Posterior cingulate gyrus (tissue), 11 donors: ENCODE data around the gene DHCR7.

Experiments
- DNase-seq, 10 donors: peaks; one replicate each; pipeline versions ENCODE4 v3.0.0 to v3.0.0-alpha.2; 2020 to 2021; ENCODE audit warnings: mixed read lengths in 3 of 10
- intact Hi-C: fragments of 100-400 bp; cut with DNase I; formaldehyde crosslinking; loops from one replicate; pipeline ENCODE4 v1.15.1; 2023

Gene DHCR7

DNA sequence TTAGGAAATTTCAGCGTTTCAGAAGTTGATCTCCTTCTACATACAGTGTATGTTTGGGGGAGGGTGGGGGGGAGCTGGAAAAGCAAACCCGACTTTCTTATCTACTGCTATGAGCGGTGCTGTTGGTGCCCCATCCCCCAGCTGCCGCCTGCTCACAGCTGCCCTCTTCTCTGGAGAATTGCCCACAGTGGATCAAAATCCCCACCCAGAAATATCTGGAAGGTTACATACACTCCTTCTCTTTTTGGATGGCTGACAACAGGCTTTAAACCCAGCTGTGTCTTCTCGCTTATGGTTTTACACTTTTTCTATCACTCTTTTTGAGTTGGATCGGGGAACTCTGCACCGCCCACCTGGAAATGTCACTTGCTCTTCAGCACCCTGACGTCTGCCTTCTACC lies 56.4 kb downstream of the DHCR7 start:
- intact Hi-C loops, result no loop called here
- no peak for DNase-seq

DNA sequence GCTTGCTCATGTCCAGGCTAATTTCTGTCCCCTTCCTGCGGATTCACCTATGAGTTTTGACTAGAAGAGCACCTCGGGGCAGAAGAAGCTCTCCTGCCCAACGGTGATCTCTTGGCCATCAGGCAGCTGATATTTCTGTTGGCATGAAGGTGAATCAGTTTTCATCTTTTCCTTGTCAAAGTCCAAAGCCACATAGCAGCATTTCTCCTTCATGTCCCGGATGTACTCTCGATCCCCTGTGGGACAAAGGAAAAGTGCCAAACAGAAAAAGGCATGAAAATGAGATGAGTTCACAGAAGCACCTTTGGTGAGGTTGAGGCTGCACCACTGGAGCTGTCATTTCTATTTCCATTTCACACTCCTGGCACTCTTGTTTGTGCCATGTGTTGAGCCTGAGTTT lies 56.8 kb downstream of the DHCR7 start:
- no peak for DNase-seq
- intact Hi-C loops, result no loop called here

DNA sequence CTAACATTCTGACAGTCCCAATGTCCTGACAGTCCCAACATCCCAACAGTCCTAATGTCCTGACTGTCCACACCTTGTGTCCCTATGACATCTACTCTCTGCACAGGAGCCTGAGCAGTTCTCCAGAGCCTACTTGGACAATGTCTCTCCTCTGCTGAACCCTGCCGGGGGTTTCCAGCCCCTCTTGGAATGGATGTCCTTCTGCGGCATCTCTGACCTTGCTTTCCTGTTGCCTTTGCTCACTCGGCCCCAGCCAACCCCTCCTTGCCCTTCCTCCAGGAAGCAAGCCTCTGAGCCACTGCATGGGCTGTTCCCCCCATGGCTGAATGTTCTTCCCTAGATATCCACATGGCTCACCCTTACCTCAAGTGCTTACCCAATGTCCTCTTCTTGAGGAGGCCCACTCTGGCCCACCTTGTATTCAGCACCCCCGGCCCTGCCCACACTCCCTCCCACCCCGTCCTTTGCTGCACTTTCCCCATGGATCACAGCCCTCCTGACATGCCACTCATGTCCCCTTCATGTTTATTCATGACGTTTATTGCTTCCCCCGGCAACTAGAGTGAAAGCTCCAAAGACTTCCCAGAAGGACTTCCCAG lies 59.5 kb downstream of the DHCR7 start:
- DNase-seq, result no peak
- intact Hi-C loops, result no loop called here

DNA sequence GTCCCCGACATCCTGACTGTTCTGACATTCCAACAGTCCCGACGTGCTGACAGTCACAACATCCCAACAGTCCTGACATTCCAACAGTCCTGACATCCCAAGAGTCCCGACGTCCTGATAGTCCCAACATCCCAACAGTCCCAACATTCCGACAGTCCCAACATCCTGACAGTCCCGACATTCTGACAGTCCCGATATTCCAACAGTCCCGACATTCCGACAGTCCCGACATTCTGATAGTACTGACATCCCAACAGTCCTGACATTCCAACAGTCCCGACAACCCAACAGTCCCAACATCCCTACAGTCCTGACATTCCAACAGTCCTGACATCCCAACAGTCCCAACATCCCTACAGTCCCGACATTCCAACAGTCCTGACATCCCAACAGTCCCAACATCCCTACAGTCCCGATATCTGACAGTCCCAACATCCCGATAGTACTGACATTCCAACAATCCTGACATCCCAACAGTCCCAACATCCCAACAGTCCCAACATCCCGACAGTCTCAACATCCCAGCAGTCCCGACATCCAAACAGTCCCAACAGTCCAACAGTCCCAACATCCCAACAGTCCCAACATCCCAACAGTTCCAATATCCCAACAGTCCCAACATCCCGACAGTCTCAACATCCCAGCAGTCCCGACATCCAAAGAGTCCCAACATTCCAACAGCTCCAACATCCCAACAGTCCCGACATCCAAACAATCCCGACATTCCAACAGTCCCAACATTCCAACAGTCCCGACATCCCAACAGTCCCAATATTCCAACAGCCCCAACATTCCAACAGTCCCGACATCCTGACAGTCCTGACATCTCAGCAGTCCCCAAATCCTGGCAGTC lies 60.2 kb downstream of the DHCR7 start:
- intact Hi-C loops, result no loop called here
- DNase-seq, result no peak

DNA sequence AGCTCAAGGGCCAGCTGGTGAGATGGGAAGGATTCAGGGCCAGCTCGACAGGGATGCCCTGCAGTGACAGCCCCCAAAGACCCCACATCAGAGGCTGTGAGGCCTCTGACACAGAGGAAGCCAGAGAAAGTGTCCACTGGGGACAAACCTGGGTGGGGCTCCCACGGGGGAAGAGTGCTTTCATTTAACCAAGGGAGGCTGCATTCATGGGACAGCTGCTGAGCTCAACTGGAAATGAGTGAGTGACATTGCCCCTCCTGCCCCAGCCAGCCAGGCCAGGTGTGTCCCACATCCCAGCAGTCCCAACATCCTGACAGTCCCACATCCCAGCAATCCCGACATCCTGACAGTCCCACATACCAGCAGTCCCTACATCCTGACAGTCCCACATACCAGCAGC lies 61.0 kb downstream of the DHCR7 start:
- intact Hi-C loops, result no loop called here
- DNase-seq, result no peak

DNA sequence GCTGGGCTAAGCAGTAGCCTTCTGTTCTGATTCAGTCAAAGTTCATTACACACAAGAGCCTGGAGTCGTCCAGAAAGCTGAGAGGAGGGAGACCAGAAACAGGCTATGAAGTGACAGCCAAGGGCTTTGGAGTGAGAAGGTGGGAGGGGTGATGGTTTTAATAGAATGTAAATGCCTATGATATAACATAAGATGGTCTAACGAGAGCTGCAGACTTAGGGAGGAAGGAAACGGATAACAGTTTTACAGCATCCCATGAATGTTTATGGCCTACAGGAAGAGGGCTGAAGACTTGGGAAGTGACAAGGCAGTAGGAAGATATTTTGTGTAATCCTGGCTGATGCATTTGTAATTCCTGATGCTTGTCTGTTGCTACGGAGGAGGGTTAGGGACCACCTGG lies 62.0 kb downstream of the DHCR7 start:
- no peak for DNase-seq
- intact Hi-C loops, result no loop called here

DNA sequence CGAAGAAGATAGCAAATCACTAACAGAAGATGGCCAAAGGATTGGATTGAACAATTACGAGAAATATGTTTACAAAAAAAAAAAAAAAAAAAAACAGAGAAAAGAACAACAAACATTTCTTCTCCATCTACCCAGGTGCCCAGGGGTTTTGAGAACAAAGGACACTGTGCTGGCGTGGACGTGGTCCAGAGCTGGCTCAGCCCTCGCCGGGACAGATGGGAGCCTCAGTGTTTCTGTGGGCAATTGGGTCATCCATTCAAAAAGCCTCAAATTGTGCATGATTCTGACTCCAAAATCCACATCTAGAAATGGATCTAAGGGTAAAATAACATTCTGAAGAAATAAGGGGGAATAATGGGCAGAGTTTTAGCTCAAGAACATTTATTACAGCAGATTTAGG lies 63.1 kb downstream of the DHCR7 start:
- intact Hi-C loops, result no loop called here
- DNase-seq, result peak in 9 of 10 donors; percentile 30 to 95 (median 67)

DNA sequence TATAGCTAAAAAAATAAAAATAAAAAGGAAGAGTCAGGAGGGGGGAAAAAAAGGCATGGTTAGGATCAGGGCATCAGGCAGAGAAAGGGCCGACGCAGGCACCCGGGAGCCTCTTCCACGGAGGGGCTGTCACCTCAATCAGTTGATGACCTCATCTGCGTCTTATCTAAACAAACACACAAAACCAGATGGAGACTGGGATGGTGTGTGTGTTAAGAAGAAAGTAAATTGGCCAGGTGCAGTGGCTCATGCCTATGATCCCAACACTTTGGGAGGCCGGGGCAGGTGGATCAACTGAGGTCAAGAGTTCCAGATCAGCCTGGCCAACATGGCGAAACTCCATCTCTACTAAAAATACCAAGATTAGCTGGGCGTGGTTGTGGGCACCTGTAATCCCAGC lies 63.6 kb downstream of the DHCR7 start:
- peak in 2 of 10 donors; percentile 46 to 68 for DNase-seq
- intact Hi-C loops, result no loop called here
